Fibroblast of lung (primary cell): ENCODE results near the gene ADAMTS17. TPM values are rescaled to one million over a fixed set of nuclear protein-coding genes. Genes with fewer than 3 reads are reported as not detected.

Experiments used
- DNase-seq, 2 donors: peaks; one replicate each; pipeline versions ENCODE4 v3.0.0 to v3.0.0-alpha.2; 2010; ENCODE audit warnings: low read depth in 2 of 2
- H2AFZ ChIP-seq: 2 replicates; pipeline ENCODE4 v1.5.1; 2012; ENCODE audit warnings: low read length, control low read depth, inconsistent platforms
- H3K27ac ChIP-seq: 2 replicates; pipeline ENCODE4 v1.5.1; 2011; ENCODE audit warnings: low read length, control low read depth; ENCODE audit not compliant: insufficient read depth
- H3K27me3 ChIP-seq: 2 replicates; pipeline ENCODE4 v1.5.1; 2011; ENCODE audit warnings: mild to moderate bottlenecking, low read length; ENCODE audit not compliant: control insufficient read depth, insufficient read depth
- H3K36me3 ChIP-seq: 2 replicates; pipeline ENCODE4 v1.5.1; 2011; ENCODE audit warnings: low read length; ENCODE audit not compliant: control insufficient read depth, insufficient read depth
- H3K4me1 ChIP-seq: 2 replicates; pipeline ENCODE4 v1.5.1; 2011; ENCODE audit warnings: low read length; ENCODE audit not compliant: control insufficient read depth, insufficient read depth; ENCODE audit errors: extremely low read depth
- H3K4me2 ChIP-seq: 2 replicates; pipeline ENCODE4 v1.5.1; 2011; ENCODE audit warnings: low read length, control low read depth; ENCODE audit not compliant: insufficient read depth; ENCODE audit errors: extremely low read depth
- H3K4me3 ChIP-seq, 4 experiments: fragments of 200-600 bp in 1 of 4; sonication (generic) in 1 of 4; replicated peaks in 1 of 4; 2 replicates each; pipeline ENCODE4 v1.5.1; 2011 to 2016; ENCODE audit warnings: low read length in 4 of 4, low read depth in 3 of 4, mild to moderate bottlenecking in 3 of 4, control low read depth in 2 of 4, inconsistent platforms in 1 of 4, mixed read lengths in 1 of 4; ENCODE audit not compliant: insufficient read depth in 1 of 4; ENCODE audit errors: control extremely low read depth in 1 of 4
- H3K79me2 ChIP-seq: 2 replicates; pipeline ENCODE4 v1.5.1; 2012; ENCODE audit warnings: mild to moderate bottlenecking, low read length, inconsistent platforms; ENCODE audit not compliant: control insufficient read depth, insufficient read depth
- H3K9ac ChIP-seq: 2 replicates; pipeline ENCODE4 v1.5.1; 2011; ENCODE audit warnings: mild to moderate bottlenecking, low read length, control low read depth; ENCODE audit not compliant: insufficient read depth
- H3K9me3 ChIP-seq: 2 replicates; pipeline ENCODE4 v1.5.1; 2012; ENCODE audit warnings: low read depth, low read length; ENCODE audit not compliant: control insufficient read depth, insufficient read depth
- H4K20me1 ChIP-seq: 2 replicates; pipeline ENCODE4 v1.5.1; 2011; ENCODE audit warnings: low read length; ENCODE audit not compliant: control insufficient read depth, insufficient read depth; ENCODE audit errors: extremely low read depth
- CTCF ChIP-seq, 2 donors: IDR thresholded peaks in 1 of 2; conservative IDR thresholded peaks in 1 of 2; 1 replicate in 1 of 2; 2 replicates in 1 of 2; pipeline ENCODE4 v1.5.1; 2011 to 2012; ENCODE audit warnings: low read length in 2 of 2, control low read depth in 1 of 2, inconsistent platforms in 1 of 2, low read depth in 1 of 2, mild to moderate bottlenecking in 1 of 2
- EZH2 ChIP-seq: IDR thresholded peaks from 2 replicates; pipeline ENCODE4 v1.5.1; 2012; ENCODE audit warnings: low read length, control low read depth, mild to moderate bottlenecking; ENCODE audit errors: missing control alignments
- polyA plus RNA-seq, 2 donors: library from polyadenylated mRNA; depleted of rRNA in 1 of 2; stranded (reverse) in 1 of 2; unstranded in 1 of 2; fragments of >200 nt; gene quantifications; 2 replicates each; pipeline ENCODE4 v1.2.1, GENCODE V29; 2011 to 2012; ENCODE audit warnings: missing spikeins in 1 of 2
- total RNA-seq: library from RNA; depleted of rRNA; stranded (reverse); fragments of >200 nt; gene quantifications from 2 replicates; pipeline ENCODE4 v1.2.1, GENCODE V29; 2014

The ADAMTS17 gene
- total and polyA plus RNA-seq, 2 donors (not counting 1 experiment from before 2014, with no cell fraction given): 0.09 to 0.17 TPM

GRCh38 chr15:100384108-100384410 is 42.3 kb upstream of the ADAMTS17 start:
- Histone ChIP-seq H2AFZ (no peak overlapping the region), H3K27me3 (no peaks in the 10 kb centered on the region), H3K79me2 (no peaks in the 10 kb centered on the region), H3K36me3 (no peaks in the 10 kb centered on the region), H3K4me2 (no peak overlapping the region), H3K9me3 (no peaks in the 10 kb centered on the region), H3K4me1 (no peaks in the 10 kb centered on the region), H3K9ac (no peak overlapping the region), H4K20me1 (no peaks in the 10 kb centered on the region), H3K27ac (no peak overlapping the region), H3K4me3 (no peak overlapping the region)
- DNase-seq: no peak
- no peak for TF ChIP-seq EZH2
- no peak for TF ChIP-seq CTCF (conservative IDR thresholded peaks at IDR 0.05 in 1 of 2, IDR thresholded peaks at IDR 0.05 in 1 of 2; ENCODE audit: low read depth in 1 of 2, low read length in 2 of 2)

- H3K9ac ChIP-seq: no peak overlapping the region
- TF ChIP-seq EZH2: no peak
- TF ChIP-seq CTCF (conservative IDR thresholded peaks at IDR 0.05 in 1 of 2, IDR thresholded peaks at IDR 0.05 in 1 of 2; ENCODE audit: low read depth in 1 of 2, low read length in 2 of 2): no peak
- H3K27me3 ChIP-seq: no peaks in the 10 kb centered on the region
- no peak overlapping the region for H3K4me3 ChIP-seq
- no peak overlapping the region for H3K4me2 ChIP-seq
- no peaks in the 10 kb centered on the region for H3K9me3 ChIP-seq
- H3K36me3 ChIP-seq: no peaks in the 10 kb centered on the region
- H2AFZ ChIP-seq: no peak overlapping the region
- H3K79me2 ChIP-seq: no peaks in the 10 kb centered on the region
- no peaks in the 10 kb centered on the region for H3K4me1 ChIP-seq
- DNase-seq: peak; percentile 1 to 20
- no peaks in the 10 kb centered on the region for H4K20me1 ChIP-seq
- no peak overlapping the region for H3K27ac ChIP-seq
Observed at GRCh38 chr15:100383302-100384107, 41.7 kb upstream of the ADAMTS17 start.

GRCh38 chr15:100373942-100374341 is 32.2 kb upstream of the ADAMTS17 start:
- Histone ChIP-seq H3K9ac (no peak overlapping the region), H3K4me3 (no peak overlapping the region), H3K36me3 (no peaks in the 10 kb centered on the region), H3K27ac (no peak overlapping the region), H3K79me2 (no peaks in the 10 kb centered on the region), H2AFZ (no peak overlapping the region), H3K9me3 (no peaks in the 10 kb centered on the region), H3K27me3 (no peaks in the 10 kb centered on the region), H4K20me1 (no peaks in the 10 kb centered on the region), H3K4me1 (no peaks in the 10 kb centered on the region), H3K4me2 (no peak overlapping the region)
- no peak for DNase-seq
- TF ChIP-seq CTCF (conservative IDR thresholded peaks at IDR 0.05 in 1 of 2, IDR thresholded peaks at IDR 0.05 in 1 of 2; ENCODE audit: low read depth in 1 of 2, low read length in 2 of 2) (no peak), EZH2 (no peak)
